HepG2 (cell line): ENCODE results near the gene RASSF4. TPM values are rescaled to one million over a fixed set of nuclear protein-coding genes. Genes with fewer than 3 reads are reported as not detected.

Experiments
- CREB1 ChIP-seq, 2 experiments: fragments of 450-650 bp in 1 of 2; IDR thresholded peaks; 2 replicates each; pipeline ENCODE4 v1.6.1; 2016 to 2017; ENCODE audit warnings: control low read depth in 1 of 2, mild to moderate bottlenecking in 1 of 2, missing compliant biosample characterization in 1 of 2, missing genetic modification characterization in 1 of 2
- HDAC2 ChIP-seq: sonication (generic); formaldehyde crosslinking; IDR thresholded peaks from 2 replicates; pipeline ENCODE4 v1.4.0; 2020; ENCODE audit warnings: missing genetic modification reagents
- HNF1B ChIP-seq: sonication (generic); formaldehyde crosslinking; IDR thresholded peaks from 2 replicates; pipeline ENCODE4 v1.5.1; 2020; ENCODE audit warnings: mild to moderate bottlenecking, moderate library complexity, missing genetic modification reagents
- KDM2A ChIP-seq: sonication (generic); formaldehyde crosslinking; IDR thresholded peaks from 2 replicates; pipeline ENCODE4 v1.4.0; 2020; ENCODE audit warnings: low read depth, missing genetic modification reagents, borderline replicate concordance
- PAXIP1 ChIP-seq: sonication (generic); formaldehyde crosslinking; conservative IDR thresholded peaks from 2 replicates; pipeline ENCODE4 v1.4.0; 2020; ENCODE audit warnings: mild to moderate bottlenecking, missing genetic modification reagents, moderate library complexity
- PCBP1 ChIP-seq: fragments of 200-400 bp; formaldehyde crosslinking; IDR thresholded peaks from 2 replicates; pipeline ENCODE4 v1.6.1; 2017; ENCODE audit warnings: mild to moderate bottlenecking, low read depth, low read length, borderline replicate concordance
- POLR2G ChIP-seq: fragments of 200-400 bp; formaldehyde crosslinking; IDR thresholded peaks from 2 replicates; pipeline ENCODE4 v1.6.1; 2018; ENCODE audit warnings: mild to moderate bottlenecking, low read depth, low read length, moderate library complexity
- STAT6 ChIP-seq: sonication (generic); formaldehyde crosslinking; IDR thresholded peaks from 2 replicates; pipeline ENCODE4 v1.4.0; 2020; ENCODE audit warnings: missing genetic modification reagents, mild to moderate bottlenecking, borderline replicate concordance
- TBL1XR1 ChIP-seq: fragments of 150-350 bp; IDR thresholded peaks from 2 replicates; pipeline ENCODE4 v1.6.1; 2014; ENCODE audit warnings: borderline replicate concordance, low read length; ENCODE audit not compliant: partially characterized antibody
- TEAD3 ChIP-seq: optimal IDR thresholded peaks from 2 replicates; pipeline ENCODE3; 2016; ENCODE audit warnings: borderline replicate concordance
- THYN1 ChIP-seq: sonication (generic); formaldehyde crosslinking; IDR thresholded peaks from 2 replicates; pipeline ENCODE4 v1.8.1; 2023; ENCODE audit warnings: low read depth, mild to moderate bottlenecking, moderate library complexity, missing genetic modification reagents, borderline replicate concordance
- ZFP36L1 ChIP-seq: sonication (generic); formaldehyde crosslinking; IDR thresholded peaks from 2 replicates; pipeline ENCODE4 v1.8.0; 2022; ENCODE audit warnings: mild to moderate bottlenecking, missing genetic modification reagents, moderate library complexity
- ZNF557 ChIP-seq: sonication (generic); formaldehyde crosslinking; IDR thresholded peaks from 2 replicates; pipeline ENCODE4 v1.4.0; 2020; ENCODE audit warnings: missing genetic modification reagents
- polyA plus RNA-seq, 8 experiments: library from polyadenylated mRNA; depleted of rRNA in 3 of 8; stranded (reverse) in 7 of 8; unstranded in 1 of 8; fragments of >200 nt; fragmentation: Illumina TruSeq in 4 of 8; extraction: Trizol in 4 of 8; gene quantifications; 2 replicates each; pipeline versions ENCODE4 v1.2.1 to v1.2.3, GENCODE V29; 2011 to 2016; ENCODE audit warnings: low read depth in 4 of 8, missing spikeins in 1 of 8, mixed read lengths in 1 of 8; ENCODE audit not compliant: insufficient read depth in 1 of 8
- total RNA-seq, 5 experiments: library from RNA; depleted of rRNA; stranded (reverse); fragments of >200 nt; fragmentation: Illumina TruSeq; extraction: Trizol; gene quantifications; 2 replicates each; pipeline ENCODE4 v1.2.3, GENCODE V29; 2016; ENCODE audit warnings: low read depth in 1 of 5
- TF ChIP-seq, protein P1 (sequence below): sonication (generic); formaldehyde crosslinking; IDR thresholded peaks from 2 replicates; pipeline ENCODE4 v1.4.0; 2020; ENCODE audit warnings: missing genetic modification reagents, borderline replicate concordance
- TF ChIP-seq, protein P2 (sequence below): IDR thresholded peaks from 2 replicates; pipeline ENCODE4 v1.6.1; 2016

Gene RASSF4
- total and polyA plus RNA-seq, 2 of the 13 experiments (the other 11 are each of a cell fraction or from before 2014, with no cell fraction given): 34.0 to 51.7 TPM

- 0 out of 2 replicates have a peak, but pooled peaks have one; percentile 24 for TF ChIP-seq ZNF557 (CRISPR knock-in tag)
- TF ChIP-seq ZFP36L1: no peak
- peak; percentile 46 for TF ChIP-seq POLR2G
- peak; percentile 70 for TF ChIP-seq KDM2A (CRISPR knock-in tag)
- no peak for TF ChIP-seq TBL1XR1
- TF ChIP-seq PCBP1: peak; percentile 98
- peak; percentile 44 for TF ChIP-seq PAXIP1
- TF ChIP-seq HDAC2 (CRISPR knock-in tag): peak; percentile 28; the same call in 1 of the 2 replicates
- TF ChIP-seq STAT6: no peak
- no peak for TF ChIP-seq THYN1
- no peak for TF ChIP-seq CREB1 (IDR thresholded peaks at IDR 0.05)
- TF ChIP-seq CREB1 (CRISPR knock-in tag; IDR thresholded peaks at IDR 0.05): no peak
- TF ChIP-seq, protein P1, sequence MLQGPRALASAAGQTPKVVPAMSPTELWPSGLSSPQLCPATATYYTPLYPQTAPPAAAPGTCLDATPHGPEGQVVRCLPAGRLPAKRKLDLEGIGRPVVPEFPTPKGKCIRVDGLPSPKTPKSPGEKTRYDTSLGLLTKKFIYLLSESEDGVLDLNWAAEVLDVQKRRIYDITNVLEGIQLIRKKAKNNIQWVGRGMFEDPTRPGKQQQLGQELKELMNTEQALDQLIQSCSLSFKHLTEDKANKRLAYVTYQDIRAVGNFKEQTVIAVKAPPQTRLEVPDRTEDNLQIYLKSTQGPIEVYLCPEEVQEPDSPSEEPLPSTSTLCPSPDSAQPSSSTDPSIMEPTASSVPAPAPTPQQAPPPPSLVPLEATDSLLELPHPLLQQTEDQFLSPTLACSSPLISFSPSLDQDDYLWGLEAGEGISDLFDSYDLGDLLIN: no peak
- TF ChIP-seq, protein P2, sequence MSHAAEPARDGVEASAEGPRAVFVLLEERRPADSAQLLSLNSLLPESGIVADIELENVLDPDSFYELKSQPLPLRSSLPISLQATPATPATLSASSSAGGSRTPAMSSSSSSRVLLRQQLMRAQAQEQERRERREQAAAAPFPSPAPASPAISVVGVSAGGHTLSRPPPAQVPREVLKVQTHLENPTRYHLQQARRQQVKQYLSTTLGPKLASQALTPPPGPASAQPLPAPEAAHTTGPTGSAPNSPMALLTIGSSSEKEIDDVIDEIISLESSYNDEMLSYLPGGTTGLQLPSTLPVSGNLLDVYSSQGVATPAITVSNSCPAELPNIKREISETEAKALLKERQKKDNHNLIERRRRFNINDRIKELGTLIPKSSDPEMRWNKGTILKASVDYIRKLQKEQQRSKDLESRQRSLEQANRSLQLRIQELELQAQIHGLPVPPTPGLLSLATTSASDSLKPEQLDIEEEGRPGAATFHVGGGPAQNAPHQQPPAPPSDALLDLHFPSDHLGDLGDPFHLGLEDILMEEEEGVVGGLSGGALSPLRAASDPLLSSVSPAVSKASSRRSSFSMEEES: no peak
- TF ChIP-seq TEAD3 (CRISPR knock-in tag): no peak
- peak; percentile 36; the same call in 1 of the 2 replicates for TF ChIP-seq HNF1B (CRISPR knock-in tag)
These were observed 15.2 kb downstream of the RASSF4 start (continued) for GRCh38 chr10:44974628-44975430.
